PFSK-1 (cell line): ENCODE results near the gene CEBPE.

ENCODE experiments used
- POLR2AphosphoS5 ChIP-seq: IDR thresholded peaks from 2 replicates; pipeline ENCODE4 v1.6.1; 2012; ENCODE audit warnings: low read depth, mild to moderate bottlenecking, control low read depth, low read length, moderate library complexity
- TAF1 ChIP-seq: IDR thresholded peaks from 2 replicates; pipeline ENCODE4 v1.6.1; 2012; ENCODE audit warnings: low read length, control low read depth, borderline replicate concordance; ENCODE audit not compliant: insufficient read depth

DNA sequence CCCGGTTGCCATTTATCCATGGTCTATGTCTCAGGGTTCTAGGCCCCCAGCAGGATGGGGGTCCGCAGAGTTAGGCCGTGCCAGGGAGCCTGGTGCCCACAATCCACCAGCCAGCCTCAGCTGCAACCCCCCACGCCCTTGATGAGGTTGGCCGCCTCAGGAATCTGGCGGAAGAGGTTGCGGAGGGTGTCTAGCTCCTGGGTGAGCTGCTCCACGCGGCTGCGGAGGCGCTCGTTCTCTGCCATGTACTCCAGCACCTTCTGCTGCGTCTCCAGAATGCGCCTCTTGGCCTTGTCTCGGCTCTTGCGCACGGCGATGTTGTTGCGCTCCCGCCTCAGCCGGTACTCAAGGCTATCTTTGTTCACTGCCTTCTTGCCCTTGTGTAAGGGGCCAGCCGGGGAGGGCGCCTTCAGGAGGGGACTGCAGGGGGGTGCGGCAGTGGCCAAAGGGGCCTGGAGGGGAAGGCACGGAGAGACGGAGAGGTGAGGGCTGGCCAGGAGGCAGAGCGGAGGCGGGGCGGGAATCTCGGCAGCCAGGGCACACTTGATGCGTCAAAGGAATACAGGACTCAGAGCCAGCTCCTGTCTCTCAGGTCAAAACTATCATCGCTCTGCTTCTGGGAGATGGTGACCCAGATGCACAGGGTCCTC lies 1.6 kb downstream of the CEBPE start:
- TF ChIP-seq POLR2AphosphoS5 (no peak), TAF1 (no peak)
